ENCODE results near the gene NRCAM.

GRCh38 chr7:108280136-108280535 lies 176.1 kb downstream of the NRCAM start:
- TF ChIP-seq GATA2 (IDR thresholded peaks at IDR 0.05; ENCODE audit: low read depth, low read length) (no peak), GATA3 (IDR thresholded peaks at IDR 0.05; ENCODE audit: low read depth, low read length) (no peak)
